ENCODE measurements around the gene AMN. TPM values are rescaled to one million over a fixed set of nuclear protein-coding genes. Genes with fewer than 3 reads are reported as not detected.

The AMN gene
- polyA plus RNA-seq, 3 donors = 0.09 TPM; not detected in 2

- peaks cover 0 to 15% (median 4%) of the 10 kb centered on the region in 7 donors for H3K9me3 Mint-ChIP-seq
- no peaks in the 10 kb centered on the region for H3K79me2 ChIP-seq (ENCODE audit: insufficient read depth, low read length)
- no peak overlapping the region for H3K27ac ChIP-seq (ENCODE audit: low read depth in 1 of 2, low read length in 2 of 2)
- H3K36me3 Mint-ChIP-seq = peaks cover 0 to 2% of the 10 kb centered on the region in 2 donors
- H3K27me3 ChIP-seq (ENCODE audit: control insufficient read depth in 2 of 2, insufficient read depth in 2 of 2, low read length in 2 of 2) = peaks cover 28 to 91% of the 10 kb centered on the region in 2 donors
- peak overlapping the region in 1 of 2 donors; percentile 92 for H3K4me3 Mint-ChIP-seq
- peak overlapping the region; percentile 81 for H3K4me2 ChIP-seq (replicated peaks; ENCODE audit: extremely low read depth, low read length, poor library complexity, severe bottlenecking)
- intact Hi-C loops (cut with micrococcal nuclease) = no loop called here
- no peaks in the 10 kb centered on the region for H4K20me1 ChIP-seq (ENCODE audit: insufficient read depth, low read length)
- peaks cover 19 to 25% of the 10 kb centered on the region in 2 donors for H3K4me1 ChIP-seq (ENCODE audit: control insufficient read depth in 1 of 2, insufficient read depth in 2 of 2, low read length in 2 of 2)
- H3K27me3 Mint-ChIP-seq (ENCODE audit: low read depth in 3 of 3) = peaks cover 52 to 75% (median 67%) of the 10 kb centered on the region in 3 donors
- peak overlapping the region in 1 of 3 experiments; percentile 77 for H3K4me3 ChIP-seq (replicated peaks in 1 of 3; ENCODE audit: low read depth in 2 of 3, low read length in 3 of 3)
- H3K36me3 ChIP-seq (replicated peaks in 1 of 2; ENCODE audit: control insufficient read depth in 1 of 2, insufficient read depth in 2 of 2, low read length in 2 of 2) = no peaks in the 10 kb centered on the region
- no peak for DNase-seq
- peak overlapping the region; percentile 63 for H3K9ac ChIP-seq (ENCODE audit: insufficient read depth, low read length, poor library complexity, severe bottlenecking)
- H3K27ac Mint-ChIP-seq = peak overlapping the region in 1 of 7 donors; percentile 68
- no peak for TF ChIP-seq CTCF (IDR thresholded peaks at IDR 0.05)
- peak overlapping the region; percentile 82 for H2AFZ ChIP-seq (ENCODE audit: insufficient read depth, low read depth, low read length, poor library complexity, severe bottlenecking)
- H3K4me1 Mint-ChIP-seq = peaks cover 19% of the 10 kb centered on the region
- peaks cover 0 to 21% of the 10 kb centered on the region in 2 donors for H3K9me3 ChIP-seq (replicated peaks in 1 of 2; ENCODE audit: control insufficient read depth in 1 of 2, insufficient read depth in 1 of 2, low read length in 2 of 2)
- 56% methylated on average over 14 of the region's 19 CpGs for WGBS (ENCODE audit: insufficient coverage)
These were observed 4.9 kb downstream of the AMN start for GRCh38 chr14:102927346-102927877.

- H4K20me1 ChIP-seq (ENCODE audit: insufficient read depth, low read length) = no peaks in the 10 kb centered on the region
- peaks cover 0 to 21% of the 10 kb centered on the region in 2 donors for H3K9me3 ChIP-seq (replicated peaks in 1 of 2; ENCODE audit: control insufficient read depth in 1 of 2, insufficient read depth in 1 of 2, low read length in 2 of 2)
- no peaks in the 10 kb centered on the region for H3K79me2 ChIP-seq (ENCODE audit: insufficient read depth, low read length)
- H3K27me3 Mint-ChIP-seq (ENCODE audit: low read depth in 3 of 3) = peaks cover 52 to 75% (median 66%) of the 10 kb centered on the region in 3 donors
- intact Hi-C loops (cut with micrococcal nuclease) = no loop called here
- peaks cover 25 to 89% of the 10 kb centered on the region in 2 donors for H3K27me3 ChIP-seq (ENCODE audit: control insufficient read depth in 2 of 2, insufficient read depth in 2 of 2, low read length in 2 of 2)
- H3K4me1 ChIP-seq (ENCODE audit: control insufficient read depth in 1 of 2, insufficient read depth in 2 of 2, low read length in 2 of 2) = peaks cover 19 to 25% of the 10 kb centered on the region in 2 donors
- peak overlapping the region; percentile 81 for H3K4me2 ChIP-seq (replicated peaks; ENCODE audit: extremely low read depth, low read length, poor library complexity, severe bottlenecking)
- no peak overlapping the region for H3K27ac ChIP-seq (ENCODE audit: low read depth in 1 of 2, low read length in 2 of 2)
- no peak for TF ChIP-seq CTCF (IDR thresholded peaks at IDR 0.05)
- peaks cover 0 to 2% of the 10 kb centered on the region in 2 donors for H3K36me3 Mint-ChIP-seq
- H3K36me3 ChIP-seq (replicated peaks in 1 of 2; ENCODE audit: control insufficient read depth in 1 of 2, insufficient read depth in 2 of 2, low read length in 2 of 2) = no peaks in the 10 kb centered on the region
- no peak for DNase-seq
- H3K4me1 Mint-ChIP-seq = peaks cover 19% of the 10 kb centered on the region
- peak overlapping the region; percentile 78 to 92 for H3K4me3 Mint-ChIP-seq
- peak overlapping the region; percentile 7 to 77 (median 39) for H3K4me3 ChIP-seq (replicated peaks in 1 of 3; ENCODE audit: low read depth in 2 of 3, low read length in 3 of 3)
- peak overlapping the region; percentile 63 for H3K9ac ChIP-seq (ENCODE audit: insufficient read depth, low read length, poor library complexity, severe bottlenecking)
- H3K27ac Mint-ChIP-seq = peak overlapping the region in 1 of 7 donors; percentile 68
- peak overlapping the region; percentile 82 for H2AFZ ChIP-seq (ENCODE audit: insufficient read depth, low read depth, low read length, poor library complexity, severe bottlenecking)
- peaks cover 0 to 12% (median 4%) of the 10 kb centered on the region in 7 donors for H3K9me3 Mint-ChIP-seq
- WGBS (ENCODE audit: insufficient coverage) = under 1% methylated on average over 32 of the region's 35 CpGs
These were observed 5.5 kb downstream of the AMN start for GRCh38 chr14:102927878-102928411.

Measured in CD14-positive monocyte (primary cell).